ENCODE measurements around the gene EFCAB12.

DNA sequence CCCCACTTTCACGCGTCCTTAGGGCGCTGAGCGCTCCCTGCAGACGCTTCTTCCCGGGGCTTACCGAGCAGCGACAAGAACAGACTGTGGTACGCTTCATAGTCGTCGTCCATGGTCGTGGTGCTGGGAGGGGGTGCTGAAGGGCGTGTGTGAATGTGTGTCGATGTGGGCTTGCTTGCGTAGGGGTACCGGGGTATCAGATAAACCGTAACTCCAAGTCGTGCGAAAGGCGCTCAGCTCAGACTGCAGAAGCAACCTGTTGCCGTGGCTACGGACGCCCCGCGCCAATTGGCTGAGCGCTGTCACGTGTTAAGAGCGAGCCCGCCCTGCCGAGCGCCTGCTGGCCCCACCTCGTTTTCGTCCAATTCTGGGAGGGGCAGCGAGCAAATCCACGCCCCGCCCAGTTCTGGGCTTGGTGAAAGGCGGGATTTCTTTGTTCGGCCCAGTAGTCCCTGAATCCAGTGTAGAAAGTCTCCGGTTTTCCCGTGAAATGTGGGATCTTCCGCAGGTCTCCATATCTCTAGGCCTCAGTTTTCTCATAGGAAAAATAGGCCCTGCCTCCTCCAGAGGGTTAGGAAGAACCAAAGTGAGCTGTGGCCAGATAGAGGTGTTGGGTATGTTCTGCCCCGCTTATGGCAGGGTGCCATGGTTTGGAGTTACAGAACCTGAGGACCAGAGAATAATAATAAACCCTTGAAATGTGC is at the start of gene EFCAB12:
- TF ChIP-seq CTCF (IDR thresholded peaks at IDR 0.05; ENCODE audit: borderline replicate concordance, extremely low read depth, low read length, poor library complexity, severe bottlenecking) (no peak), EZH2 (IDR thresholded peaks at IDR 0.05; ENCODE audit: borderline replicate concordance, low read depth, low read length, severe bottlenecking) (no peak)
